Activated CD8-positive, alpha-beta memory T cell treated with anti-CD3 and anti-CD28 coated beads, Interleukin-2, amount 50 U/mL, for 48 hours (primary cell): ENCODE data around the gene MSL2.
"Not testable (repeated sequence)": the region's sequence is repeated elsewhere in the genome, so short reads cannot be mapped to it uniquely, and the experiment has no call there.

Experiments
- DNase-seq: peaks from one replicate; pipeline ENCODE4 v3.0.0-alpha.2; 2020

MSL2 gene

GRCh38 chr3:136136454-136136853 lies 59.7 kb downstream of the MSL2 start:
- DNase-seq = no peak

- DNase-seq = no peak
Observed at GRCh38 chr3:136135039-136135802, 60.9 kb downstream of the MSL2 start.

- DNase-seq = no peak
Observed at GRCh38 chr3:136134091-136134490, 62.0 kb downstream of the MSL2 start.

- DNase-seq = not testable (repeated sequence)
Observed at GRCh38 chr3:136131647-136132046, 64.5 kb downstream of the MSL2 start.

- no peak for DNase-seq
Observed at GRCh38 chr3:136122006-136122405, 74.1 kb downstream of the MSL2 start.

- DNase-seq = no peak
Observed at GRCh38 chr3:136120373-136121348, 75.5 kb downstream of the MSL2 start.

- DNase-seq = not testable (repeated sequence)
Observed at GRCh38 chr3:136119783-136120182, 76.4 kb downstream of the MSL2 start.

GRCh38 chr3:136119332-136119731 lies 76.8 kb downstream of the MSL2 start:
- not testable (repeated sequence) for DNase-seq

GRCh38 chr3:136114421-136114820 lies 81.7 kb downstream of the MSL2 start:
- DNase-seq = no peak

GRCh38 chr3:136110481-136110880 lies 85.7 kb downstream of the MSL2 start:
- no peak for DNase-seq

GRCh38 chr3:136109499-136109898 lies 86.6 kb downstream of the MSL2 start:
- no peak for DNase-seq

- DNase-seq = no peak
Observed at GRCh38 chr3:136106101-136106500, 90.0 kb downstream of the MSL2 start.

- no peak for DNase-seq
Observed at GRCh38 chr3:136105044-136105443, 91.1 kb downstream of the MSL2 start.
